Inflammatory macrophage treated with lipopolysaccharide for 1 hour (primary cell): ENCODE results near the gene NTRK2.
A peak's percentile ranks its signal among the peaks of the same experiment; 100 is the strongest.

Experiments used
- DNase-seq, 2 donors: peaks; one replicate each; pipeline ENCODE4 v3.0.0-alpha.2; 2020 to 2022

Gene NTRK2

DNA sequence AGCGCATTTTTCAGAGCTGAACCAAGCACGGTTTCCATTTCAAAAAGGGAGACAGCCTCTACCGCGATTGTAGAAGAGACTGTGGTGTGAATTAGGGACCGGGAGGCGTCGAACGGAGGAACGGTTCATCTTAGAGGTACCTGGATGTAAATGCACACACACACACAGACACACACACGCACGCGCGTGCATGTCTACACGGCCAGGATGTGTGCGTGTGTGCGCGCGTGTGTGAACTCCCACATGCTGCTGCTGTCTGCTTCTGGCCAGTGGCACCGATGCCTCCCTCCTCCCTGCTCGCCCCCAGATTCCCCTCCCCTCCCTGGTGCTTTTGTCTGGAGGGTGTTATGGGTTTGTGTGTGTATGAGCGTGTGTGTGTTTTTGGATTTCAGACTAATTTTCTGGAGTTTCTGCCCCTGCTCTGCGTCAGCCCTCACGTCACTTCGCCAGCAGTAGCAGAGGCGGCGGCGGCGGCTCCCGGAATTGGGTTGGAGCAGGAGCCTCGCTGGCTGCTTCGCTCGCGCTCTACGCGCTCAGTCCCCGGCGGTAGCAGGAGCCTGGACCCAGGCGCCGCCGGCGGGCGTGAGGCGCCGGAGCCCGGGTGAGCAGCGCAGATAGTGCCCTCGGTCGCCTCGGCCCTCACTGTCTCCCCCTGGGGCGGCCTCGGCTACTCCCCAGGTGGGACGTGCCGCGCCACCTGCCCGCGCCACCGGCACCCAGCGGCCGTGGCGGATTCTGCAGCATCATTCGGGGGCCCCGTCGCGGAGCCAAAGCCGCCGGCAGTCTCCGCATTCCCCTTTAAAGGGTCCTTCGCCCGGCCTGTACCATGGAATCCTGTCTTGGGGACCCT lies at the start of gene NTRK2:
TSS of gene NTRK2 (plus strand) at position 442 of the 850 bp plus-strand sequence. CDS start 1,020 bp downstream, outside the sequence.
- DNase-seq = no peak

DNA sequence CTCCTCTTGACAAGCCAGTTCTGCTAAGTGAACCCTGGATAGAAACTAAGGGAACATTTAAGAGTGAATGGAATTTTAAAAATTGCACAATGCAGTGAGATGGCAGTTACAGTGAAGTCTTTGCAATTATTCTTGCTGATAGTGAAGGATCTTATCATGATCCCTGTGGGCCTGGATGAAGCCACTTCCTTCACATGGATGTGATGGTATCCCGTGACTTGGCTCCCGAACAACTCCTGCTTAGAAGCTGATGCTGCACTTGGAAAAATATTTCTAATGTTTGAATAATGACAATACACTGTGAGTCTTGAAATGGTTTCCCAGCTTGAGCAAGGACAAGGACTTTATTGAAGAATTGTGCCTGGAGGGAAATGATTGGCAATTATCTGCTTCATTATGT lies 49.2 kb upstream of the NTRK2 start:
- DNase-seq = no peak

DNA sequence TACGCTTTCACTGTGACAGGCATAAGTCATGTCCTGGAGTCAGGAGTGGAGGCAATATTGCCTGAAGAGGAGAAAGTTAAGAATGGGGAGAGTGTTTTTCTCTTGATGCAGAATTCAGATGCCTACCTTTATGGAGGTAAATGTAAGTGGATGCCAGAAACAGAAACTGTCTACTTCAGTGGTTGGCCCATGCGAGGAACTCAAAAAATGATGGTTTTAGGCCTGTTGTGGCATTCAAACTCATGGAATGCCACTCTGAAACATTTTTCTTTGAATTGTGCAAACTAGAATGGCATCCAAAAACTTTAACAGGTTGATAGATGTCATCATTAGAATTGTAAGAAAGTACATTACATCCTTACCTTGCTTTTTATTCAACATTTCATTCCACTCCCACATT lies 47.7 kb upstream of the NTRK2 start:
- DNase-seq = no peak

DNA sequence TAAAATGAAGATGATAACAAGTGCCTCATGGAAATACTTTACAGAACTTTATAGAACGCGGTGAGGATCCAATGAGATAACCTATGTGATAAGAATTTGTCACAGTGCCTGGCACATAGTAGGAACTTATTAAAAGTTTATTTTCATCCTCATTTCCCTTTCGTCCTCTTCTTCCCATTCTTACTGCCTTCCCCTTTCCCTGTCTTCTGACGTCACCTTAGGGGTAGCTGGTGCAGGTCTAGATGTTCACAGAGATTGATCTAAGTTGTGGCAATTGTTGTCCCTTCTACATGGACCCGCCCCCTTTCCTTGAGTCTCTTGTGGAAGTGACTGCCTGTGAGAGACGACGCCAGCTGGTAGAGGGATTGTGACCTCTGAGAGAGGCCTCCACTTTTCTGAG lies 46.5 kb upstream of the NTRK2 start:
- no peak for DNase-seq

DNA sequence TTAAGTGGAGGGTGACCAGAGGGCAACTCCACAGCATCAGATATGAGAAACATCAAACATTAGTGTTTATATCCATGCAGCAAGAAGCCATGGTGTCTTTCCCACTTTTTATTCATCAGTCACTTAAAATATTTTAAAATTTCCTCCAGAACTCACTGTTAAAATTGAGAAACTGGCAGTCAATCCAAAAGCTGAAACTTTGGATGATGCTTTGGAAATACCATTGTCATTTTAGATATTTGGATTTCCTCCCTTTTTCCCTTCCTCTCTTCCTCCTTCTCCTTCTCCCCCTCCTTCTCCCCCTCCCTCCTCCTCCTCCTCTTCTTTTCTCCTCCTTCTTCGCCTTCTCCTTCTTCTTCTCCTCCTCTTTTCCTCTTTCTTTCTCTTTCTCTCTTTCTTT lies 33.1 kb upstream of the NTRK2 start:
- no peak for DNase-seq

DNA sequence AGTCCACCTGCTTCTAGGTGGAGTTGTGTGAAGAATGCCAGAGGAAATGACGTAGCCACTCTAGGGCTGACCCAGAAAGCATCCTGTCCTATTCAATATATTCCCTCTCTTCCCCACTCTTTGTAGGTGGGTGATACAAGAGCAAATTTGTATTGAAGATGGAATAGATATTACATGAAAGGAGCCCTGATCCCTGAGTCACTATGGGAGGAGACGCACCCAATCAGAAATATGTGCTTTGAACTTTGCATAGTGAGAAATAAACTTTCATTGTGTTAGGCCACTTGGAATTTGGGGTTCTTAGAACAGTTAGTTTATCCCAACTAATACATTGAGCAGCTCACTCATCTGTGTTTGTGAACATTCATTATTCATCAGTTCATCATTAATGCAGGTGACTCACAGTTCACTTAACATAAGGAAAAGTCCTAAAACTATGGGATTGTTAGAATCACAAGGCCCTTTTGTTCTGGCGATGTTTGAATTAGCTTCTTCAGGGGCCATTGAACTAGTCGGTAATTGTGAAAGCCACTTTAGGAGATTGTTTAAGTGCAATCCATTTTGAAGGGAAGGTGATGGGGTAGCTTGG lies 26.9 kb upstream of the NTRK2 start:
- DNase-seq = no peak

DNA sequence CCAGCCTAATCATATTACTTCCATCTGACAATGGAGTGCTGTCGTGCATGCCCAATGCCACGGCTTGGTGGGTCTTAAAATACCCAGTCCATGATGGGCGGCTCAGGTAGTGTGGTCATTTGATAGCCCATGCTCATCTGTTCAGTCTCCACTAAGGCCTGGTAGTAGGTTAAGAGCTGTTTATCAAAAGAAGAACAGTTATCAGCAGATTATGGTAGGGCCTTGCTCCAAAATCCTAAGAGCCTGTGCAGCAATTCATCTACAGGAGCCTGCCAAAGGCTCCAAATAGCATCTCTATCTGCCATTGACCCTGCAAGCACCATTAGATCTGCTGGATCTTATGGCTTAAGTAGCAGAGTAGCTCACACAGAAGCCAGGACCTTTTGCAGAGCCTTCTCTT lies 21.8 kb upstream of the NTRK2 start:
- DNase-seq = no peak

DNA sequence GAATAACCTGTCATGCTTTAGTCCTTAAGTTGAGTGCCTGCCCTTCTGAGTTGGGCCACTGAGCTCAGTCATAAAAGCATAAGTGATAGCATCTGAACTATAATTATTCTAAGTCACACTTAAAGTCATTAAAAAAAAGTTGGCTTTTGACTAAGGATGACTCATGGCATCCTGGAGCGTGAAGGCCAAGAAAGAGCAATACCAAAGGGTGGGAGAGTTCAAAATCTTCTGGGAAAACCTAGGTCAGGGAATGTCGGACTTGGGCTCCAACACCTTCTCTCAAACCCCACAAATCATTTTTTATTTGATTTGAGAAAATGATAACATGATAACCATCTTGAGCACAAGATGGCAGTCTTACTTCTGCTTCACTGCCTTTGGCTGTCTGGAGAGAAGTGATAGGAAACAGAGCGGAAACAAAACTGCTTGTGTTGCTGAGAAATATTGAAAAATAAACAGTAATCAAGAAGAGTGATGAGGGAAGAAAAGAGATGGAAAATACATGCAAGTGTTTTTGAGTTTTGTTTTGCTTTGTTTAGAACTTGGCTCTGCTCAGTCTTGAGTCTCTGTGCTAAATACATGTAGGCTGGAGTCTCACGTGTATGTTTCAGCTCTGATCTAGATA lies 16.9 kb upstream of the NTRK2 start:
- no peak for DNase-seq

DNA sequence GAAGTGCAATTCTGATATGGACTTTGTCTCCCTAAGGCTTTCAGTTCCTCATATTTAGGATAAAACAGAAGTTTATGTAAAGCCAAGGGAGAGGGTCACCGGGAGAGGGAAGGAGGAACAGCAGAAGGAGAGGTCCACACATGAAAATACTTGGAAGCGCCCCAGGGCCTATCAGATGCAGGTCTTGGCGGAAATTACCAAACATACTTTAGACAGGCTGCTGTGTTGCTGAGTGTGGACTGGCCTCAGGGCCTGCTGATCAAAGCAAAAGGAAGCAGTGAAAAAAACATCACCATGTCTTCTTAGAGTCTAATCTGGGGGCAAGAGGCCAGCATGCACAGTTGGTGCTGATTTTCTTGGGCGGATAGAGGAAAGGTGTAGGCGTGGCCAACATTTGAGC lies 14.1 kb upstream of the NTRK2 start:
- DNase-seq = no peak

DNA sequence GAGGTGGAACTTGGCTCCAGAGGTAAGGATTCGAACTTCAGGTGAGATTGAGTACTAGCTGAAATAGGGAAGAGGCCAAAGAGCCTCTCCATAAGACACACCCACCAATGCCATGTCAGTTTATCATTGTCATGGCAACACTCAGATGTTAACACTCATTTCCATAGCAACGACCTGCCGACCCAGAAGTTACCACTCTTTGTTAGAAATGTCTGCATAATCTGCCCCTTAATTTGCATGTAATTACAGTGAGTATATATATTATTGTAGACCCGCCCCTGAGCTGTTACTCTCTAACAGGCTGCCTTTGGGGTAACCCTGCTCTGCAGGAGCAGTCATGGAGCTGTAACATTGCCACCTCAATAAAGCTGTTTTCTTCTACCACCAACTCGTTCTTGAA lies 10.2 kb upstream of the NTRK2 start:
- no peak for DNase-seq

DNA sequence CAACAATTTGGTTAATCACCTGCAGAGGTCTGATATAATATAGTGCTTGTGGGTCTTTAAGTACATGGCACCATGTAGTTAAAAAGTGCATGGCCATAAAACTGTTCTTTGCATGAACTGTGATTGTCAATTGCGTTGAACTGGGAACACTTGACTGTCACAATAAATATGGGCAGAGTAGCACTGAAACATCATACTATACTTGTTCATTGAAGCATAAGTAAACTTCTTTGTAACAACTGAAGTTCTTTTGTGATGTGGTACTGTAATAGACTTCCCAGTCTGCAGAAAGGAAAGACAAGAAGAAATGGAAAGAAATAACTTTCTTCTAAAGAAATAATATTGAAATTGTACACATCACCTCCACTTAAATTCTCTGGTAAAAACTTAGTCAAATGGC lies 9.8 kb upstream of the NTRK2 start:
- no peak for DNase-seq

DNA sequence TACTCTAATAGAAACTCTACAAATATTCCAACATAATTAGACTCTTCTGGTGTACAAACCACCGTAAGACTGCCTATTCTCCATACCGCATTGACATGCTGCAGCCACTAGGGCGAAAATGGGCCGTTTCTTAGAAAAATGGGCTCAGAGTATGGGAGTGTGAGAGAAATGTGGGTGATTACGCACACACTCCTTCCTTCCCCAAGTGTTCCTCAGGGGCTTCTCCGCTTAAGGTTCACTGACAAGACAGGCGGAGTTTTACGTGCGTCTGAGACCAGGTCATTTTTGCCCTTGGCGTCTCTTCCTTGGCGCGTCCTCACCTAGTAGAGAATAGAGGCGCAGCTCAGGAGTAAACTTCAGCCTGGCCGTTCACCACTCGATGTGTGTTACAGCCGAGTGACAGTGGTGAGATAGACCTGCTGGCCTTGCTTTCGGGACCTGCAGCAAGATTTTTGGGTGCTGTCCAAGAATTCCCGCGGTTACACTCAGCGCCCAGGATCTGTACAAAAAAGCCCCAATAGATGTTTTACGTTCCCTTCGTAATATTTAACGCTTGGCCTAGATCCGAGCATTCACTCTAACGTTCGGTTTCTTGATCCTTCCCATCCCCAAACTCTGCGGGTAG lies 1.8 kb upstream of the NTRK2 start:
- no peak for DNase-seq

DNA sequence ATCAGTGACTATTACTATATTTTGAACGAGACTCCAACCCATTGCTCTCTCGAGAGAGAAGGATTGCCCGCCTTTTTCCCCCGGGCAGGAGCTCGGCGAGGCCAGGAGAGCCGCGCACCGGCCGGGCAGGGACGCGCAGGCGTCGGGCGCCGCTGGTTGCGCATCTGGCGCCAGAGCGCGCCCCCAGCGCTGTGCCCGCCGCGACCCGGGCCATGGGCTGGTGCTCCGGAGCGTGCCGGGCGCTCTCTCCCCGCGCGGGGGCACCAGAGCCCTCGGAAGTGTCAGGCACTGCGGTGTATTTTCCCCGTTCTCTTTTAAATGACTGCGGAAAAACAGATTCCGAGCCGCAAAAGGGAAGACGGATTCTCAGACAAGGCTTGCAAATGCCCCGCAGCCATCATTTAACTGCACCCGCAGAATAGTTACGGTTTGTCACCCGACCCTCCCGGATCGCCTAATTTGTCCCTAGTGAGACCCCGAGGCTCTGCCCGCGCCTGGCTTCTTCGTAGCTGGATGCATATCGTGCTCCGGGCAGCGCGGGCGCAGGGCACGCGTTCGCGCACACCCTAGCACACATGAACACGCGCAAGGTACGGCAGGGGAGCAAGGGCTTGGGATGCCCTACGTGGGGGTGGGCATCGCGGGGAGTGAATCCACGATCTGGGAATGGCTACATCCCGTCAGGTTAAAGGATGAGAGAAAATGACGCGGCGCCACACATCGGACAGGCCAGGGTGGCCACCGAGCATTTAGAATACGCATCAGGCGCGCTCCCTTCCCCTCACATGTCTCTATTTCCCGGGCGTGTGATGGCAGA lies 1.1 kb upstream of the NTRK2 start:
- DNase-seq = peak; percentile 21 to 31

DNA sequence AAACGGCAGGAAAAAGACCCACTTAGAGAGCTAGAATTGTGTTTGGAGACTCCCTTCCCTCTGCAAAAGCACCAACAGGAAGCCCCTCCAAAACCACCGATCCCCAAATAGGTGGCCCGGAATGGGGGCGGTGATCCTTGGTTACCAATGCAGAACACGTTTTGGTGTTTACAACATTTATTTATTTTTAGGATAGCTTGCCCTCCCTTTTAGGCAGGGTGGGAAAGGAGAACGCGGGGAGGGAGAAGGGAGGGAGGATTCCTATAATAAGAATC lies 579 bp upstream of the NTRK2 start:
- no peak for DNase-seq

DNA sequence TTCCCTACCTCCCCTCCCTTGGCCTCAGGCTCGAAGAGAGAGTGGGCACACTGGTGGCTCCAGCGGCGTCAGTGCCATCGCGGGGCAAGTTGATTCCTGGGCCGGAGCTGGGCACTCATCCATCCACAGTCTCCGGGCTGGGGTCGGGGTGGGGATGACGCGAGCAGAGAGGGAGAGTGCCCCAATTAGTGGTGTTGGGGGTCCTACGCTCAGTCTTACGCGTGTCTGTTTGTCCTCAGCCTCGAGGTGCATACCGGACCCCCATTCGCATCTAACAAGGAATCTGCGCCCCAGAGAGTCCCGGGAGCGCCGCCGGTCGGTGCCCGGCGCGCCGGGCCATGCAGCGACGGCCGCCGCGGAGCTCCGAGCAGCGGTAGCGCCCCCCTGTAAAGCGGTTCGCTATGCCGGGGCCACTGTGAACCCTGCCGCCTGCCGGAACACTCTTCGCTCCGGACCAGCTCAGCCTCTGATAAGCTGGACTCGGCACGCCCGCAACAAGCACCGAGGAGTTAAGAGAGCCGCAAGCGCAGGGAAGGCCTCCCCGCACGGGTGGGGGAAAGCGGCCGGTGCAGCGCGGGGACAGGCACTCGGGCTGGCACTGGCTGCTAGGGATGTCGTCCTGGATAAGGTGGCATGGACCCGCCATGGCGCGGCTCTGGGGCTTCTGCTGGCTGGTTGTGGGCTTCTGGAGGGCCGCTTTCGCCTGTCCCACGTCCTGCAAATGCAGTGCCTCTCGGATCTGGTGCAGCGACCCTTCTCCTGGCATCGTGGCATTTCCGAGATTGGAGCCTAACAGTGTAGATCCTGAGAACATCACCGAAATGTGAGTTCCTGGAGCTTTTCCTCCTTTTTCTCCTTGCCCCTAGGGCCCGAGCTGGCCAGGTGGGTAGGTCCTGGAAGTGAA lies 861 bp downstream of the NTRK2 start:
- DNase-seq = no peak

DNA sequence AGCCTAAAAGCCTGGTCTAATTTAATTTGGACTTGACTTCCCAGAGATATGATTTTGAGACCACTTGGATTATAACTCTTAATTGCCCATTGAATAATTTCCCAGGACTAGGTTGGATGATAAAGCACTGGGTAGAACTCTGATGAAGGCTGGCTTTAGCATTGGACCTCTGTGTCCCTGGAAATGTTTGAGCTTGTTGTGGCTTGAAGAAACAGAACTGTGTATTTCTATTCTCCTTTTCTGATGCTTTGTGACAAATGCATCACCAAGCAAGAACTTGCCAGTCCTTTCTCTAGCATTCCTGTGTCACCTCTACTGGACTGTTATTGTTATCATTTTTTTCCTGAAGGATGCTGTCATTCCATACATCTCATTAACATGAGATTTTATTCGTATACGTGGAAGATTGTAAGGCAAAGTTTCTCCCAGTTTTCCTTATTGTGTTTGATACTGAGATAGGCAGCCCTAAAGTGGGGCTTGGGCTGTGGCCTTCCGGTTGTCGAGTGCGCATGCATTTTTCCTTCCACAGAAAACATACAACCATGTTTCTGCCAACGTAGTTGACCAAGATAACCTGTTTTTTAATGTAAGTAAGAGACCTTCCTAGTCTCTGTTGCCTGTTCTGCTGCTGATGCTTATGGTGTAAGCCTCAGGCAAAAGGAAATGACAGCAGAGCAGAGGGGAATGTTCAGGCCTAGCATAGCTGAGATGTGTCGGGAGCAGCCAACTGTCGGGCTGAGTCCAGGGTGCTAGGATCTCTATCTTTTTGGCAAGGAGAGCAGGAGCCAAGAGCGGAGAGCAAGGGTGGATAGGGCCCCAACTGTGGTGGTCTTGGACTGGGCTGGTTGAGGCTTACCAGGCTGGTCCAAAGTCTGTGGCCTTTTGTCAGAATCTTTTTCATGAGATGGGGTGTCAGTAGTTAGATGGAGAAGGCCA lies 2.3 kb downstream of the NTRK2 start:
- DNase-seq = no peak

DNA sequence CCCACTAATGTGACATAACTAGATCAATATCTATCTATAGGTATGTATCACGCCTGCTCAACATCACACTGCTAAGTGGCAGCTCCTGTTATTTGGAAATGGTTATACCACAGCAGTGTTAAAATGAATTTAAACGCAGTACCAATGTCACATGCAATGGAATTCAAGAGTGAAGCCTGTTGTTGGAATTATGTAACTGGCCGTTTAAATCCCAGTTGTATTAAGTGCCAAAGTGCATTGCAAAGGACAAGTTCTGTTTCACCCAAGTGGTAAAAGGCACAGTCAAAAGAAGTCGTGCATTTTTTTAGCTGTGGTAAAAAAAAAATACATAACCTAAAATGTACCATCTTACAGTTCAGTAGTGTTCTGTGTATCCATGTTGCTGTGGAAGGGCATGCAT lies 4.3 kb downstream of the NTRK2 start:
- no peak for DNase-seq

DNA sequence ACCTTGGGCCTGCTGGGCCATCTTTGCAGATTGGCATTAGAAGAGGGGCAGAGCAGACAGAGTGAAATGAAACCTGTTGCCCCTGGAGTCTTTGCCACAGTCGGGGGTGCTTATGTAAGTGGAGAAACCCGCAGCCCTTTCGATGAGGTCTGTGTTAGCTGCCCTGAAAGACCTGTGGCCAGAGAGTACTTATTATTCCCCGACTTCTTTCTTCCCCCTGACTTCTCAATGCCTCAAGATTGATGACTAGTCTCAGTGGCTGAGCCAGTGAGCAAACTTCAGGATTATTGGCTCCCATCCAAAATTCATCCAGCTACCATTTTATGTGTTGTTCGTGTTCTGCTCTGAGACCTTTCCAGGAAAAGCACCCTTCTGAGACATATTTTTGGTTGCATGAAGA lies 7.6 kb downstream of the NTRK2 start:
- DNase-seq = no peak

DNA sequence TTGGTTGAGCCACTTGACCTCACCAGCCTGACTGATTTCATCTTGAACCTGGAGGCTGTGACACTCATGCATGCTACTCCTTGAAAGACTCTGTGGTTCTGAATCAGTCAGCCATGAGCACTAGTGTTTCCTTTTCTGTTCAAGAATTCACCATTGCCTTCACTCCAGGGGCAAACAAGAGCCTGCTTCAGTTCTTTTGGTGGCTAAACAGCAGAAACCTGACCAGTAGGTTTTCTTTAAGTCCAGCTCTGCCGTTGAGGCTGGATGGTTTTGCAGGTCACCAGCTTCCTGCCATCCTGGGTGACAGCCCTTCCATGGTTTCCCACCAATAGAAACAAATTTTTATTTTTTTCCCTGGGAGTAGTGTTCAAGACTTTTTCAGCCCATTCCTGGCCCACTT lies 10.0 kb downstream of the NTRK2 start:
- DNase-seq = no peak

DNA sequence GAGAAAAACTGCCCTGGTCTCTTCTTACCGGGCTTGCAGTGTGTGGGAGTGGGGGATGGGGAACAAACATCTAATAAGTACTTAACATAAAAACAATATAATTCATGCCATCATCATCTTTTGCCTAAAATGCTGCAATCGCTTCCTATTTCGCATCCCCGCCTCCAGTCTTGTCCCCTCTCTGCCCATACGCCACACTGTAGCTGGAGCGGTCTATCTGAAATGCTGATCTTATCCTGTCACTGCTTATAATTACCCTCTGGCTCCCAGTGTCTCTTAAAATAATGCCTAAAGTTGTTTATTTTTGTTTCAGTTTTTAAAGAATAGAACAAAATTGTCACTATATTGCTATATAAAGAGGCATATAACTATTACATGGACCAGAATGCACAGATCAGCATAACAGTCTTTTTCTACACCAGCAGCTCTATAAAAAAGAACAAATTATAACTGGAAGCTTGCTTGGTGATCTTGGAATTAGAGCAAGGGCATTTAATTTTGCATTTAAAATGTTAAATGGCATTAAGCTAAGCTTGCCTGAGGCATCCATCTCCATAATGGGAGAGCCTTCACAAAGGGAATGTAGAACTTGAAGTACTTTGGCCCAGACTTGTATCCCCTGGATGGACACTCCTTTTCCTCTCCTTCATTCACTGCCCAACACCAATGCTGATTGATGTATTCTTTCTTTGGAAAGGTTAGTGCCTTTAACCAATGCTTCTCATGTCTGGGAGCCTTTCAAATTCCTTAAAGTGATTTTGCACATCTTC lies 12.2 kb downstream of the NTRK2 start:
- DNase-seq = no peak
